Thoracic aorta (tissue), 2 donors: Measurements from ENCODE around the gene APOC1. TPM values are rescaled to one million over a fixed set of nuclear protein-coding genes. Genes with fewer than 3 reads are reported as not detected.

Source experiments
- ATAC-seq: fragments of 150-250 bp; one replicate; pipeline ENCODE4 v1.8.0; 2017; ENCODE audit warnings: low read depth; ENCODE audit not compliant: insufficient number of reproducible peaks, low FRiP score
- DNase-seq: peaks from one replicate; pipeline ENCODE4 v3.0.0-alpha.2; 2020; ENCODE audit warnings: low spot score
- H3K27ac ChIP-seq, 2 donors: fragments of 200-600 bp; sonication (generic); 1 replicate in 1 of 2; 2 replicates in 1 of 2; pipeline ENCODE4 v1.5.1; 2016; ENCODE audit warnings: mild to moderate bottlenecking in 2 of 2, moderate library complexity in 2 of 2
- H3K27me3 ChIP-seq: fragments of 200-600 bp; sonication (generic); replicated peaks from 2 replicates; pipeline ENCODE4 v1.6.0; 2016; ENCODE audit warnings: mild to moderate bottlenecking; ENCODE audit not compliant: insufficient read depth
- H3K36me3 ChIP-seq: fragments of 200-600 bp; sonication (generic); one replicate; pipeline ENCODE4 v1.5.1; 2016
- H3K4me1 ChIP-seq, 2 donors: fragments of 200-600 bp; sonication (generic); 1 replicate in 1 of 2; 2 replicates in 1 of 2; pipeline versions ENCODE4 v1.5.1 to v1.6.0; 2016; ENCODE audit warnings: low read depth in 2 of 2, mild to moderate bottlenecking in 1 of 2; ENCODE audit not compliant: control insufficient read depth in 1 of 2
- H3K4me3 ChIP-seq: fragments of 200-600 bp; sonication (generic); 2 replicates; pipeline ENCODE4 v1.5.1; 2016; ENCODE audit warnings: mild to moderate bottlenecking
- H3K9me3 ChIP-seq: fragments of 200-600 bp; sonication (generic); 2 replicates; pipeline ENCODE4 v1.5.1; 2016
- CTCF ChIP-seq: fragments of 200-600 bp; sonication (generic); IDR thresholded peaks from one replicate; pipeline ENCODE4 v1.5.1; 2019; ENCODE audit warnings: antibody characterized with exemption
- total RNA-seq, 2 donors: library from RNA; depleted of rRNA; stranded (reverse); fragments of >200 nt; gene quantifications; one replicate each; pipeline versions ENCODE4 v1.1.0 to v1.2.3, GENCODE V29; 2016

APOC1 gene
- total RNA-seq, 2 donors from 2014 or later, result 4.9 to 12.3 TPM

GRCh38 chr19:44954649-44955504 lies 40.5 kb downstream of the APOC1 start, which contains the start of gene CLPTM1:
CLPTM1 (plus strand) TSS chr19:44955380; CDS start chr19:44955396, 16 bp downstream.
- ATAC-seq, result peak; percentile 90
- no peak for TF ChIP-seq CTCF
- Histone ChIP-seq H3K4me1 (peaks cover 12 to 44% of the 10 kb centered on the region in 2 donors), H3K36me3 (peaks cover 4% of the 10 kb centered on the region), H3K4me3 (peak within 1 kb of the TSS; percentile 99), H3K27me3 (no peaks in the 10 kb centered on the region), H3K9me3 (no peaks in the 10 kb centered on the region), H3K27ac (peak within 1 kb of the TSS; percentile 86 to 89)
- peak; percentile 87 for DNase-seq

- peaks cover 12 to 42% of the 10 kb centered on the region in 2 donors for H3K4me1 ChIP-seq
- DNase-seq, result no peak
- no peak for TF ChIP-seq CTCF
- H3K27me3 ChIP-seq, result no peaks in the 10 kb centered on the region
- H3K9me3 ChIP-seq, result no peaks in the 10 kb centered on the region
- no peak for ATAC-seq
- peak overlapping the region; percentile 99 for H3K4me3 ChIP-seq
- peaks cover 7% of the 10 kb centered on the region for H3K36me3 ChIP-seq
- H3K27ac ChIP-seq, result peak overlapping the region; percentile 49 to 89
Measured at GRCh38 chr19:44955505-44956439, 41.4 kb downstream of the APOC1 start.

DNA sequence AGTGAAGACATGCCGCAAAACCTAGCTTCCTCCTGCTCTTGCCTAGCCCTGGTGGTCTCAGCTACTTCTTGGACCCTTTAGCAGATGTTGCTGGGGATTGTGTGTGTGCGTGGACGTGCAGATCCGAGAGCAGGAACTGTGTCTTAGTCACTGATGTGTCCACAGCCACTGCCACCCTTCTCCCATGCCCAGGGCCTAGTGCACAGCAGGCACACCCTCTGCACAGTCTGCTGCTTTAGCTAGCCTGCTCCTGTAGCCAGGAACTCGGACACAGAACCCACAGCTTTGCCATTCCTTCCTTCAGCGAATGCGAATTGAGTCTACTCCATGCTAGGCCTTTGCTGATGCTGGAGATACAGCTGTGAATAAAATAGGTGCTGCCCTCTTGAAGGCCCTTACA lies 43.1 kb downstream of the APOC1 start:
- Histone ChIP-seq H3K4me1 (peaks cover 12 to 36% of the 10 kb centered on the region in 2 donors), H3K9me3 (no peaks in the 10 kb centered on the region), H3K4me3 (no peak overlapping the region), H3K36me3 (peaks cover 13% of the 10 kb centered on the region), H3K27me3 (no peaks in the 10 kb centered on the region), H3K27ac (no peak overlapping the region)
- no peak for ATAC-seq
- no peak for DNase-seq
- no peak for TF ChIP-seq CTCF

- peaks cover 17% of the 10 kb centered on the region for H3K36me3 ChIP-seq
- H3K27me3 ChIP-seq, result no peaks in the 10 kb centered on the region
- H3K27ac ChIP-seq, result no peak overlapping the region
- no peaks in the 10 kb centered on the region for H3K9me3 ChIP-seq
- H3K4me1 ChIP-seq, result peaks cover 12 to 36% of the 10 kb centered on the region in 2 donors
- no peak for ATAC-seq
- DNase-seq, result no peak
- H3K4me3 ChIP-seq, result no peak overlapping the region
- TF ChIP-seq CTCF, result no peak
Measured at GRCh38 chr19:44958090-44958489, 43.7 kb downstream of the APOC1 start.

GRCh38 chr19:44959691-44960090 lies 45.3 kb downstream of the APOC1 start:
- H3K4me3 ChIP-seq, result no peak overlapping the region
- no peaks in the 10 kb centered on the region for H3K27me3 ChIP-seq
- DNase-seq (no peak), ATAC-seq (no peak)
- H3K9me3 ChIP-seq, result no peaks in the 10 kb centered on the region
- TF ChIP-seq CTCF, result no peak
- no peak overlapping the region for H3K27ac ChIP-seq
- peaks cover 28% of the 10 kb centered on the region for H3K36me3 ChIP-seq
- H3K4me1 ChIP-seq, result peaks cover 12 to 23% of the 10 kb centered on the region in 2 donors
